Nephron progenitor cell (in vitro differentiated cells): Measurements from ENCODE around the gene CLPTM1L.
"Not testable (repeated sequence)": the region's sequence is repeated elsewhere in the genome, so short reads cannot be mapped to it uniquely, and the experiment has no call there.

Experiments used
- DNase-seq: peaks from one replicate; pipeline ENCODE4 v3.0.0; 2021
- H3K27ac Mint-ChIP-seq: 2 replicates; pipeline ENCODE4 v1.8.0; 2021; ENCODE audit warnings: mild to moderate bottlenecking, moderate library complexity, mixed read lengths
- H3K27me3 Mint-ChIP-seq: 2 replicates; pipeline ENCODE4 v1.8.0; 2021; ENCODE audit warnings: mild to moderate bottlenecking, low read depth, mixed read lengths; ENCODE audit not compliant: poor library complexity
- H3K36me3 Mint-ChIP-seq: 2 replicates; pipeline ENCODE4 v1.8.0; 2021; ENCODE audit warnings: low read depth, mixed read lengths
- H3K4me1 Mint-ChIP-seq: 2 replicates; pipeline ENCODE4 v1.8.0; 2021; ENCODE audit warnings: mixed read lengths
- H3K4me3 Mint-ChIP-seq: 2 replicates; pipeline ENCODE4 v1.8.0; 2021; ENCODE audit warnings: mild to moderate bottlenecking, moderate library complexity, mixed read lengths
- H3K9me3 Mint-ChIP-seq: 2 replicates; pipeline ENCODE4 v1.8.0; 2021; ENCODE audit warnings: mild to moderate bottlenecking, moderate library complexity, mixed read lengths
- CTCF ChIP-seq: fragments of 200-600 bp; sonication (generic); IDR thresholded peaks from 2 replicates; pipeline ENCODE4 v1.5.0; 2021; ENCODE audit warnings: antibody characterized with exemption

The CLPTM1L gene

DNA sequence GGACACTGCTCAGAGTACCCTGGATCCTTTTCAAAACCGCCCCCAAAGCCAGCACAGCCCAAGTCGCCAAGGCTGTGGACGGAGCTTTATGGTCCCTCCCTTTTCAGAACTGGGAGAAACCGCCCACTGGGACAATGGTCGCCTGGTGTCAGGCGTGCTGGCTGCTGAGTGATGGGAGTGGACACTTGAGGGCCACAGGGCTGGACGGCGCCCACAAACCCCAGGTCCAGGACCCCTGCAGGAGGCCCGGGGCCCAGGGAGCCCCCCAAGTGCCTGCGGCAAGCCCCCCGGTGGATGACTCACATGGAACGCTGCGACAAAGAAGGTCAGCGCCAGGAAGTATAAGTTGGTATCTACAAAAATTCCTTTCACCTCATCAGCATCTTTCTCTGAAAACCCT is 10.9 kb downstream of the CLPTM1L start:
- Mint-ChIP-seq H3K4me1 (no peaks in the 10 kb centered on the region), H3K27ac (no peak overlapping the region), H3K9me3 (no peaks in the 10 kb centered on the region), H3K4me3 (no peak overlapping the region), H3K36me3 (peaks cover 46% of the 10 kb centered on the region), H3K27me3 (no peaks in the 10 kb centered on the region)
- DNase-seq, result no peak
- TF ChIP-seq CTCF, result no peak

DNA sequence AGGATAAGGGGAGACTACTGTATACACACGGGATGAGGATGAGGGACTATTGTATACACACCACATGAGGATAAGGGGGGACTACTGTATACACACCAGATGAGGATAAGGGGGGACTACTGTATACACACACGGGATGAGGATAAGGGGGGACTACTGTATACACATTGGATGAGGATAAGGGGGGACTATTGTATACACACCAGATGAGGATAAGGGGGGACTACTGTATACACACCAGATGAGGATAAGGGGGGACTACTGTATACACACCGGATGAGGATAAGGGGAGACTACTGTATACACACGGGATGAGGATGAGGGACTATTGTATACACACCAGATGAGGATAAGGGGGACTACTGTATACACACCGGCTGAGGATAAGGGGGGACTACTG is 11.6 kb downstream of the CLPTM1L start:
- H3K4me3 Mint-ChIP-seq, H3K27me3 Mint-ChIP-seq, DNase-seq, H3K9me3 Mint-ChIP-seq, H3K4me1 Mint-ChIP-seq, H3K27ac Mint-ChIP-seq: not testable (repeated sequence)
- peaks cover 53% of the 10 kb centered on the region for H3K36me3 Mint-ChIP-seq

DNA sequence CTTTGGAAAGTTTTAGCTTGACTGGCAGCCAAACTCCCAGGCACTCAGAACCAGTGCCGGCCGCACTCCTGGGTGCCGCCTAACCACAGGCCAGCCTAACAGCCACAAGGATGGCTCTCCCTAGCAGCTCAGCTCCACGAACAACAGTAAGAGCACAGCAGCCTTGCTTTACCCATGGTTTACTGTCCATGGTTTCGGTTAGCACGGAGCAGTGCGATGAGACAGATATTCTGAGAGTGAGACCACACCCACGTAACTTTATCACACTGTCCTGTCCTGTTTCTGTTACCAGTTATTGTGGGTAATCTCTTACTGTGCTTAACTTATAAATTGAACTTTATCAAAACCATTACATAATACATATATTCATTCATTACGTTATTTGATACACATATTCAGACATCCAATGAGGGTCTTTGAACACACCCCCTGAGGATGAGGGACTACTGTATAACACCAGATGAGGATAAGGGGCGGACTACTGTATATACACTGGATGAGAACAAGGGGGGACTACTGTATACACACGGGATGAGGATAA is 12.4 kb downstream of the CLPTM1L start:
- Mint-ChIP-seq H3K36me3 (peaks cover 59% of the 10 kb centered on the region), H3K4me3 (no peak overlapping the region), H3K9me3 (peaks cover 10% of the 10 kb centered on the region), H3K27me3 (peaks cover 5% of the 10 kb centered on the region), H3K4me1 (peaks cover 11% of the 10 kb centered on the region), H3K27ac (peak overlapping the region; percentile 22)
- DNase-seq, result no peak
- no peak for TF ChIP-seq CTCF

DNA sequence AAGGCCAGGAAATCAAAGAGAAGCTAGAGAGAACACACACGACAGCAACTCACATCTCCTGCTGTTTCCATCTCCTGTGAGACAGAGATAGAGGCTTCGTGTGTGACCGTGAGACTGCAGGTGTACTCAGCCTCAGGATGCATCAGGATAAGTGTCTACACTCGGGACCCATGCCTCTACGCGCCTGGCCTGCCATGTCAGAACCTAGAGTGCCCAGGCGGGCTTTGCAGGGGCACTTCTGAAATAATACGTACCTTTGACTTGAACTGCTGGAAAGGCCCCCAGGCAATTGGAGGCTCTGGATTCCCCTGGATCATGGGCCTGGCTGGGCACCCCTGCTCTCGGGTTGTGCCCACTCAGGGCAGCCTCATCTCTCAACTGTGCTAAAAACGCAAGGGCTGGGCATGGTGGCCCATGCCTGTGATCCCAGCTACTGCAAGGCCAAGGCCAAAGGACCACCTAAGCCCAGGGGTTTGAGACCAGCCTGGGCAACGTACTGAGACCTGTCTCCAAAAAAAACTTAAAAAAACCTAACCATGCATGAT is 13.0 kb downstream of the CLPTM1L start:
- H3K27me3 Mint-ChIP-seq, result peaks cover 11% of the 10 kb centered on the region
- peaks cover 16% of the 10 kb centered on the region for H3K9me3 Mint-ChIP-seq
- no peak for TF ChIP-seq CTCF
- peak overlapping the region; percentile 86 for H3K27ac Mint-ChIP-seq
- H3K36me3 Mint-ChIP-seq, result peaks cover 65% of the 10 kb centered on the region
- peaks cover 17% of the 10 kb centered on the region for H3K4me1 Mint-ChIP-seq
- H3K4me3 Mint-ChIP-seq, result no peak overlapping the region
- DNase-seq, result no peak

- H3K27me3 Mint-ChIP-seq, result peaks cover 12% of the 10 kb centered on the region
- TF ChIP-seq CTCF, result no peak
- H3K9me3 Mint-ChIP-seq, result peaks cover 24% of the 10 kb centered on the region
- peaks cover 73% of the 10 kb centered on the region for H3K36me3 Mint-ChIP-seq
- DNase-seq, result no peak
- H3K4me3 Mint-ChIP-seq, result no peak overlapping the region
- no peak overlapping the region for H3K27ac Mint-ChIP-seq
- peaks cover 24% of the 10 kb centered on the region for H3K4me1 Mint-ChIP-seq
These were observed 13.8 kb downstream of the CLPTM1L start for GRCh38 chr5:1330847-1331831.

- DNase-seq, result no peak
- Mint-ChIP-seq H3K4me1 (peaks cover 28% of the 10 kb centered on the region), H3K27me3 (peaks cover 12% of the 10 kb centered on the region), H3K36me3 (peaks cover 79% of the 10 kb centered on the region), H3K4me3 (no peak overlapping the region), H3K9me3 (peaks cover 25% of the 10 kb centered on the region), H3K27ac (no peak overlapping the region)
- no peak for TF ChIP-seq CTCF
These were observed 14.6 kb downstream of the CLPTM1L start for GRCh38 chr5:1330146-1330846.
